HUES6 (cell line): ENCODE measurements around the gene MEGF8.
A peak's percentile ranks its signal among the peaks of the same experiment; 100 is the strongest.

Experiments used
- H3K27ac ChIP-seq: 2 replicates; pipeline ENCODE4 v1.7.0; 2013; ENCODE audit warnings: low read depth, mild to moderate bottlenecking, low read length, inconsistent platforms
- H3K27me3 ChIP-seq: 2 replicates; pipeline ENCODE4 v1.6.1; 2013; ENCODE audit warnings: low read length; ENCODE audit not compliant: control insufficient read depth, insufficient read depth
- H3K36me3 ChIP-seq: 2 replicates; pipeline ENCODE4 v1.6.1; 2013; ENCODE audit warnings: low read length; ENCODE audit not compliant: control insufficient read depth, insufficient read depth
- H3K4me1 ChIP-seq: 2 replicates; pipeline ENCODE4 v1.6.1; 2013; ENCODE audit warnings: low read length; ENCODE audit not compliant: control insufficient read depth, insufficient read depth
- H3K4me3 ChIP-seq: 2 replicates; pipeline ENCODE4 v1.5.1; 2013; ENCODE audit warnings: low read depth, low read length
- H3K9ac ChIP-seq: one replicate; pipeline ENCODE4 v1.6.1; 2013; ENCODE audit warnings: mild to moderate bottlenecking, low read length
- H3K9me3 ChIP-seq: 2 replicates; pipeline ENCODE4 v1.6.1; 2013; ENCODE audit warnings: low read depth, low read length; ENCODE audit not compliant: control insufficient read depth, insufficient read depth

MEGF8 gene, protein sequence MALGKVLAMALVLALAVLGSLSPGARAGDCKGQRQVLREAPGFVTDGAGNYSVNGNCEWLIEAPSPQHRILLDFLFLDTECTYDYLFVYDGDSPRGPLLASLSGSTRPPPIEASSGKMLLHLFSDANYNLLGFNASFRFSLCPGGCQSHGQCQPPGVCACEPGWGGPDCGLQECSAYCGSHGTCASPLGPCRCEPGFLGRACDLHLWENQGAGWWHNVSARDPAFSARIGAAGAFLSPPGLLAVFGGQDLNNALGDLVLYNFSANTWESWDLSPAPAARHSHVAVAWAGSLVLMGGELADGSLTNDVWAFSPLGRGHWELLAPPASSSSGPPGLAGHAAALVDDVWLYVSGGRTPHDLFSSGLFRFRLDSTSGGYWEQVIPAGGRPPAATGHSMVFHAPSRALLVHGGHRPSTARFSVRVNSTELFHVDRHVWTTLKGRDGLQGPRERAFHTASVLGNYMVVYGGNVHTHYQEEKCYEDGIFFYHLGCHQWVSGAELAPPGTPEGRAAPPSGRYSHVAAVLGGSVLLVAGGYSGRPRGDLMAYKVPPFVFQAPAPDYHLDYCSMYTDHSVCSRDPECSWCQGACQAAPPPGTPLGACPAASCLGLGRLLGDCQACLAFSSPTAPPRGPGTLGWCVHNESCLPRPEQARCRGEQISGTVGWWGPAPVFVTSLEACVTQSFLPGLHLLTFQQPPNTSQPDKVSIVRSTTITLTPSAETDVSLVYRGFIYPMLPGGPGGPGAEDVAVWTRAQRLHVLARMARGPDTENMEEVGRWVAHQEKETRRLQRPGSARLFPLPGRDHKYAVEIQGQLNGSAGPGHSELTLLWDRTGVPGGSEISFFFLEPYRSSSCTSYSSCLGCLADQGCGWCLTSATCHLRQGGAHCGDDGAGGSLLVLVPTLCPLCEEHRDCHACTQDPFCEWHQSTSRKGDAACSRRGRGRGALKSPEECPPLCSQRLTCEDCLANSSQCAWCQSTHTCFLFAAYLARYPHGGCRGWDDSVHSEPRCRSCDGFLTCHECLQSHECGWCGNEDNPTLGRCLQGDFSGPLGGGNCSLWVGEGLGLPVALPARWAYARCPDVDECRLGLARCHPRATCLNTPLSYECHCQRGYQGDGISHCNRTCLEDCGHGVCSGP (N-terminal part only)

DNA sequence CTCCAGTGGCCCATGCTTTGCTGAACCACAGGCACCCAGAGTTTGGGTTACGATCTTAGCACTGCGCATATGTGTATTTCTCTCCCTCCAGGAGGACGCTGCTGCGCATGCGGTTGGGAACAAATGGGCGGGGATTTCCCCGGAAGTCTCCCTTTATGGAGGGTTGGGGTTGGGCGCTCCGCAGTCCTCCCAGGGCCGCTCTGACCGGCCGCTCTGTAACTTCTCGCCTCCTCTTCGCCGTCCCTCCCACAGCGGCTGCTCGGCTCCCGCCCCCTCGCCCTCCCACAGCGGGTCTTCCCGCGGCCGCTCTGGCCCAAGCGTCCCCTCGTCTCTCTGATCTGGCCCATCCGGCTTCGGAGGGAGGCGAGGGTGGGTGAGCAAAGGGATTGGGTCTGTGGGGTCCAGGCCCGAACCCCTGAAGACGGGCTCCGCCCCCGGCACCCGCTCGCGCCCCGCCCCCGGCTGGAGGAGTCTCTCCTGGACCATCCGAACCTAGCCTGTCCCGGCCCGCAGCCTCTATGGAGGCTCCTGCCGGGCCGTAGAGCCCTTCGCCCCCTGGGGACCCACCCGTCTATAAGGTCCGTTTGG, at the start of gene MEGF8:
Gene MEGF8, plus strand, starts transcription at position 328 of the 588 bp plus-strand sequence. CDS start 609 bp downstream, outside the sequence.
- Histone ChIP-seq H3K27me3 (peaks cover 42% of the 10 kb centered on the region), H3K9me3 (no peaks in the 10 kb centered on the region), H3K4me3 (peak within 1 kb of the TSS; percentile 93), H3K4me1 (peaks cover 6% of the 10 kb centered on the region; the same call in 1 of the 2 replicates), H3K9ac (peak within 1 kb of the TSS; percentile 75), H3K36me3 (no peaks in the 10 kb centered on the region), H3K27ac (peak within 1 kb of the TSS; percentile 27; the same call in 1 of the 2 replicates)

DNA sequence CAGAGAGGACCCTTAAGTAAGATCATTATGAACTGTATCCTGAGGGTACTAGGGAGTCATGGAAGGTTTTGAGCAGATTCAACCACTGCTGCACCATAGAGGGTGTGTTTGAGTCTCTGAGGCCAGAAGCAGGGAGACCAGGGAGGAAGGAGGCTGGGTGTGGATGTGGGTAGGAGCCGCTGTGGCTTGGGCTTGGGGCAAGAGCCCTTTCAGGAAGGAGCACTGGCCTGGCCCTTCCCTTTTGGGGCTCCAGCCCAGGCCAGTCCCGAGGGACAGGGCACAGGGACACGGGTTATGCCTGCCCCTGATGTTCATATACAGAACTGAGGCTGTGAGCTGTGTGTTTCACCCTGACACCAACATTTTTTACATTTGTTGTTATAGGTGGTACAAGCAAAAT, 49.2 kb upstream of the MEGF8 start:
- no peaks in the 10 kb centered on the region for H3K27me3 ChIP-seq
- peaks cover 15% of the 10 kb centered on the region for H3K4me1 ChIP-seq
- no peak overlapping the region for H3K9ac ChIP-seq
- no peak overlapping the region for H3K4me3 ChIP-seq
- H3K27ac ChIP-seq = no peak overlapping the region
- H3K9me3 ChIP-seq = no peaks in the 10 kb centered on the region
- H3K36me3 ChIP-seq = peaks cover 22% of the 10 kb centered on the region

DNA sequence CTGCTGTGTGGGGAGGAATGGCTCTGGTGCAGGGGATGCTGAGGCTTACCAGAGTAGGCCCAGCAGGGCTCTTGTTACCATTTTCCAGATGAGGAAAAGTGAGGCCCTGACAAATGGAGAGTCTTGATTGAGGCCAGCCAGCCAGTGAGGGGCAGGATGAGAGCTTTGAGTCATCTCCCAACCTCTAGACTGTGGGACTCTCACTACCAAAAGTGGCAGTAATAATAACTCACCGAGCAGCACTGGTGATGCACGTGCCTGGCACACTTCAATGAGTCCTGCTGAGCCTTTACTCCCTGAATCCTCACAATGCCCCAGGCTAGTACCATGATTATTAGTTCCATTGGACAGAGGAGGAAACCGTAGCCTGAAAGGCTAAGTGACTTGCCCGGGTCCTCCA, 48.6 kb upstream of the MEGF8 start:
- H3K4me3 ChIP-seq = no peak overlapping the region
- H3K4me1 ChIP-seq = peaks cover 20% of the 10 kb centered on the region
- H3K27ac ChIP-seq = no peak overlapping the region
- peaks cover 22% of the 10 kb centered on the region for H3K36me3 ChIP-seq
- H3K27me3 ChIP-seq = no peaks in the 10 kb centered on the region
- no peaks in the 10 kb centered on the region for H3K9me3 ChIP-seq
- no peak overlapping the region for H3K9ac ChIP-seq

DNA sequence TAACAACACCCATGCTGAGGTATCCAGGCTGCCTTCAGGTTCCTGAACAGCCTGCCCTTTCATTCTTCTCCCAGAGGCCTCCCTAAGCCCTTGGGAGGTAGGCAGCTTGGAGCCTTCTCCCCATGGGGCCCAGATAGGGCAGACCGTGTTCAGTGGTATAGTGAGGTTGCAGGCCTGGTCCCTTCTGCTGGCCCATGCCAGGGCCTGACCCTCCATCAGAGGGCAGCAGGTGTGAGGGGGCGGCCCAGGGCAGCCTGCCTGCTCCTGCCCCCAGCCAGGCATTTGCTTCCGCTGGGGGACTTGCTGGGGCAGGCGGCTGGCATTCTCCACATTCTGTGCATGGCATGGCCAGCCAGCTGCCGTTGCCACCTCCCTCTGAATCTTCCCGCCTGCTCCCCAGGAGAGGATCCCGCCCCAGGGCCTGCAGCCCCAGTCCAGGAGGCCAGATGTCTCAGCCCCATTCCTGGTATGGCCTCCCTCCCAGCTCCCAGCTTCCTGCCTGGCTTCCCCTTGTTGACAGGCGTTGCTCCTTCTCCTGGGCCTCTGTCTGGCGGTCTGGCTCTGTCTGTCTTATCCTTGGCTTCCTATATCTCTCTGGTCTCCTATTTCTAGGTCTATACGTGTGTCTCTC, 47.5 kb upstream of the MEGF8 start:
- Histone ChIP-seq H3K36me3 (peaks cover 17% of the 10 kb centered on the region), H3K9me3 (no peaks in the 10 kb centered on the region), H3K27ac (no peak overlapping the region), H3K27me3 (no peaks in the 10 kb centered on the region), H3K9ac (peak overlapping the region; percentile 19), H3K4me1 (peaks cover 29% of the 10 kb centered on the region), H3K4me3 (no peak overlapping the region)

DNA sequence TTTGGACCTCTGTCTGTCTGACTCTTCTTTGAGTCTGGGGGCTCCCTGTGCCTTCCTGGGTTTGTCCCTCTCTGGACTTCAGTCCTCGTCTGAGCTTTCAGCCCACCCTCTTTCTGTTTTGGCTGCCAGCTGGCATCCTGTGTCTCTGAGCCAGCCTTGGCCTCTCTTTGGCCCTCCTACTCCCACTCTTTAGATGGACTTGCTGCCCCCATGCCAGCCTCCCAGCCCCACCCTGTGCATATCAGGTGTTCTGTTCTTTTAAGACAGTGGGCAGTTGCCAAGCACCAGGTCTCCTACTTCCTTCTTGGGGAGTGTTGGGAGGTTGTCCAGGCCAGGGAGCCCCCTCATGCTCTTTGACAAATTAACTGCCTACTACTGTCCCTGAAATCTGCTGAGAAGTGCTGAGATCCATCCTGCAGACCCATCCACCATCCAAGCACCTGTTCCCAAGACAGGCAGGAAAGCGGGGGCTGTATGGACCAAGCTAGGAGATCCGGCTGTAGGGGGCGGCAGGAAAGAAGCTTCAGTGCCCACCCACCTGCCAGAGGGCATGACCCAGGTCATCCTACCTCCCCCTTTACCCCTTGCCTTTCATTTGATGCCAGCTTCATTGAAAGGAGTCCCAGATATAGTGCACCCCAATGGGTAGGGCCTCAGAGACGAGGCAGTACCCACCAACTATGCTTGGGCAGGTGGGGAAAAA, 46.8 kb upstream of the MEGF8 start:
- Histone ChIP-seq H3K27me3 (no peaks in the 10 kb centered on the region), H3K9me3 (no peaks in the 10 kb centered on the region), H3K9ac (peak overlapping the region; percentile 19), H3K4me1 (peaks cover 34% of the 10 kb centered on the region), H3K27ac (no peak overlapping the region), H3K36me3 (peaks cover 11% of the 10 kb centered on the region), H3K4me3 (no peak overlapping the region)

DNA sequence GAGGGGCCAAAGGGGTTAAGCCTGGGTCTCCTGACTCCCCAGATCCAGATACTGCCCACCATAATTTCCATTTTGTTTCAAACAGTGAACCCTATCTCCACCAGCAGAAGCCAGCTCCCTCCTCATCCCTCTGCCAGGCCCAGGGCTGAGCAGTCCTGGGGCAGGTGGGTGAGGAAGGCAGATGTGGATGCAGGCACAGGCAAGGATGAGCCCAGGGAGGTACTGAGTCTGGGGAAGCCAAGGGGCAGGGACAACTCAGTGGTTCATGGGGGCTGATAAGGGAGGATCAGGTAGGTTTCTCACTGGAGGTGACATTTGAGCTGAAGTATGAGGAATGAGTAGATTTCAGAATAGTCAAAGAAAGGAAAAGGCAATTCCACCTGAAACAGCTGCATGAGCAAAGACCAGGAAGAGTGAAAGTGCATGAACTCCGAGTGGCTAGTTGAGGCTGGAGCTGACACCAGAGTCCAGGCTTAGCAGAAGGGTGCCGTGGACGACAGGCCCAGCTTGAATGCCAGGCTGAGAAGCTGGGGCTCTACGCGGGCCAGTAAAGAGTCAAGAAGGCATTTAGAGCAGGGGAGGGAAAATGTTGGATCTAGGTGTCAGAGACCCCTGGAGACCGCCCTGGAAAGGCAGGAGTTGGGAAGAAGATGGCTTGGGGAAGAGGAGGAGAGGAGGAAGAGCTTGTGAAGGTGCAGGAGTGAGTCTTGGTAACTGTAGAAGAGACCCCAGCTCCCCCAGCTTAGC, 46.1 kb upstream of the MEGF8 start:
- Histone ChIP-seq H3K36me3 (peaks cover 5% of the 10 kb centered on the region; the same call in 1 of the 2 replicates), H3K9me3 (no peaks in the 10 kb centered on the region), H3K4me1 (peaks cover 34% of the 10 kb centered on the region), H3K27me3 (no peaks in the 10 kb centered on the region), H3K4me3 (peak overlapping the region; percentile 85), H3K27ac (no peak overlapping the region), H3K9ac (peak overlapping the region; percentile 28)

DNA sequence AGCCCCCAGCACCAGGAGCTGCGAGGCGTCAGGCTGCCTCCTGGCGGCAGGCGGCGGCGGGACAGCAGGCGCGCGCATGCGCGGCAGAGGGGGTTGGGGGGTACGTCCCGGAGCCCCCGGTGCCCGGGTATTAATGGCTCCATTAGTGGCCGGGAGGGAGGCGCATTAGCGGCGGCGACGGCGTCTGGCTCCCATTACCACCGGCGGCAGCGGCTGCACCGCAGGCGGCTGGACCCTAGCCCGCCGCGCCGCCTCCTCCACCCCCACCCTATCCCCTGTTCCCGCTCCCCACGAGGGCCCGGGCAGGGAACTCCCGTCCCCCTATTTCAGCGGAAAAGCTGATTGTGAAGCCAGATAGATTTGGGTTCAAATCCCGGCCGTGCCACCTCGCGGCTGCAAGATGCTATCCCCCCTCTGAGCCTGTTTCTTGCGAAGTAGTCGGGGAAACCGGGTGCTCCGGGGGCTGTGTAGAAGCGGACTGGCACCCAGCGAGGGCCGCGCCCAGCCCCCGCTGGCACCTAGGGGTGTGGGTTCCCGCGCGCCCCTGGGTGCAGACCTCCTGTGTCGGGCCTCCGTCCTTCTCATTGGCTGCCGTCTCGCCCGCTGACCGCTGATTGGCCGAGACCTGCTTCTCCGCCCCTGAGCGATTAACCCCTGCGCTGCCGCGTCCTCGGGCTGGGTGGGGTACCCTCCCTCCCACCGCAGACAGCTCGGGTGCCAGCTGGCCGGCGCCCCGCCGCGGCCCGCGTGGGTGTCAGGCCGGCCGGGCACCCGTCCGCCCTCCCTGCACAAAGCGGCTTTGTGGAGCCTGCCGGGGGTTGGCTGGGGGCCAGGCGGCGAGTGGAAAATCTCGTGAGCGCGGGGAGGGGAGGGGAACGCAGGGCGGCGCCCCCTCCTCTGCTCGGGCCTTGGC, 45.3 kb upstream of the MEGF8 start:
- Histone ChIP-seq H3K9me3 (no peaks in the 10 kb centered on the region), H3K9ac (peak overlapping the region; percentile 68), H3K27ac (peak overlapping the region; percentile 72; the same call in 1 of the 2 replicates), H3K27me3 (no peaks in the 10 kb centered on the region), H3K4me3 (peak overlapping the region; percentile 85), H3K36me3 (no peaks in the 10 kb centered on the region), H3K4me1 (peaks cover 38% of the 10 kb centered on the region)

DNA sequence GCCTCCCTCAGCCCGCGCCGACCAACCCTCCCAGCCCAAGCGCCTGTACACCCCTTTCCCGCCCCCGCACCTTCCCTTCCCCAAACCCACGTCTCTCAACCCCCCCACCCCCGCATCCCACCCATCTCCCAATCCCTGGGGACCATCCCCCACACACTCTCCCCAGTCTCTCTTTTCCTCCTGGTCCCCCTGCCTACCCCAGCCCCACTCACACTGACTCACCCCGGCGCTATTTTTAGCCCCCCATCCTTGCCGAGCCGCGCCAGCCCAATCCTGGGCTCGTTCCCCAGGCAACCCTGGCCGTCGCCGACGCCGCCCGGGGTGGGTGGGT, 44.7 kb upstream of the MEGF8 start:
- no peaks in the 10 kb centered on the region for H3K9me3 ChIP-seq
- H3K36me3 ChIP-seq = no peaks in the 10 kb centered on the region
- H3K4me3 ChIP-seq = peak overlapping the region; percentile 85
- peaks cover 44% of the 10 kb centered on the region for H3K4me1 ChIP-seq
- H3K9ac ChIP-seq = peak overlapping the region; percentile 68
- H3K27ac ChIP-seq = peak overlapping the region; percentile 72; the same call in 1 of the 2 replicates
- H3K27me3 ChIP-seq = no peaks in the 10 kb centered on the region
